SK-N-SH treated with all-trans-retinoic acid at 6 μM for 48 hours (cell line): ENCODE measurements around the gene NUP37.

Experiments
- OSR1 ChIP-seq: fragments of 250-450 bp; sonication (Bioruptor Pico); IDR thresholded peaks from 2 replicates; pipeline ENCODE4 v1.8.0; 2022; ENCODE audit warnings: moderate library complexity, mild to moderate bottlenecking, inconsistent platforms
- RARB ChIP-seq: fragments of 250-450 bp; sonication (Bioruptor Pico); IDR thresholded peaks from 2 replicates; pipeline ENCODE4 v1.8.0; 2021; ENCODE audit warnings: mild to moderate bottlenecking, moderate library complexity
- TCF4 ChIP-seq: fragments of 250-450 bp; sonication (Bioruptor Pico); IDR thresholded peaks from 2 replicates; pipeline ENCODE4 v1.8.0; 2021; ENCODE audit warnings: mild to moderate bottlenecking, moderate library complexity, borderline replicate concordance
- ZNF565 ChIP-seq: fragments of 450-650 bp; formaldehyde crosslinking; conservative IDR thresholded peaks from 2 replicates; pipeline ENCODE4 v1.5.0; 2020; ENCODE audit warnings: low read depth, mild to moderate bottlenecking, moderate library complexity
- ZNF70 ChIP-seq: fragments of 450-650 bp; formaldehyde crosslinking; IDR thresholded peaks from 2 replicates; pipeline ENCODE4 v1.5.0; 2020; ENCODE audit warnings: mild to moderate bottlenecking, moderate library complexity
- ZNF8 ChIP-seq: fragments of 450-650 bp; formaldehyde crosslinking; IDR thresholded peaks from 2 replicates; pipeline ENCODE4 v1.5.0; 2020; ENCODE audit warnings: mild to moderate bottlenecking, moderate library complexity
- TF ChIP-seq, protein P1 (sequence below): fragments of 250-450 bp; sonication (Bioruptor Pico); IDR thresholded peaks from 2 replicates; pipeline ENCODE4 v1.8.0; 2021; ENCODE audit warnings: low read depth, mild to moderate bottlenecking, moderate library complexity, borderline replicate concordance
- TF ChIP-seq, protein P2 (sequence below): fragments of 250-450 bp; sonication (Bioruptor Pico); IDR thresholded peaks from 2 replicates; pipeline ENCODE4 v1.5.1; 2021; ENCODE audit warnings: mild to moderate bottlenecking, moderate library complexity

The NUP37 gene

DNA sequence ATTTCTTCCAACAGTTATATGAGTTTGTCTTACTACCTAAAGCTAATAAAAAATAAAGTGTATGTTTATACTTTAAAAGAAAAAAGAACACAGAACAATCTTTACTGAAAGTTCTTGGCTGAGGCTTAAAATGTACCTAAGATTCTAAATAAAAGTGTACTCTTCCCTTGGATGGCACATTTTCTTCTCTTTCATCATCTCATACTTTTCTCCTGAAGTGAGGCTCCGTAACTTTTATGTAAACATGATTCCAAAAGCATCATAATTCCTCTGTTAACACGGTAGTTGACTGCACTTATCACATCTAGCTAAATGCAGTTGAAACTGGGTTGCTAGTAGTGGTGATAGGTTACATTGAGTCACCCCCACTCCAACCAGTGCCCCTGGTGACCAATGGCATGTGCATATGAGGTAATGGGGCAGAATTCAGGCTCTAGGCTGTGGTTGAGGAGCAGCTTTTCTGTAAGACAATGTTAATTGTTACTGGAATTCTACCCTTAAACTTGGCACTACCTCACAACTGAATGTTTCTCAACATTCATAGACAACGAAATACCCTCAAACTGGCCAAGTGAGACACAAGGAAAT is 96.5 kb downstream of the NUP37 start (continued):
- TF ChIP-seq, protein P1, sequence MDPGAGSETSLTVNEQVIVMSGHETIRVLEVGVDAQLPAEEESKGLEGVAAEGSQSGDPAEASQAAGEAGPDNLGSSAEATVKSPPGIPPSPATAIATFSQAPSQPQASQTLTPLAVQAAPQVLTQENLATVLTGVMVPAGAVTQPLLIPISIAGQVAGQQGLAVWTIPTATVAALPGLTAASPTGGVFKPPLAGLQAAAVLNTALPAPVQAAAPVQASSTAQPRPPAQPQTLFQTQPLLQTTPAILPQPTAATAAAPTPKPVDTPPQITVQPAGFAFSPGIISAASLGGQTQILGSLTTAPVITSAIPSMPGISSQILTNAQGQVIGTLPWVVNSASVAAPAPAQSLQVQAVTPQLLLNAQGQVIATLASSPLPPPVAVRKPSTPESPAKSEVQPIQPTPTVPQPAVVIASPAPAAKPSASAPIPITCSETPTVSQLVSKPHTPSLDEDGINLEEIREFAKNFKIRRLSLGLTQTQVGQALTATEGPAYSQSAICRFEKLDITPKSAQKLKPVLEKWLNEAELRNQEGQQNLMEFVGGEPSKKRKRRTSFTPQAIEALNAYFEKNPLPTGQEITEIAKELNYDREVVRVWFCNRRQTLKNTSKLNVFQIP: no peak
- TF ChIP-seq ZNF70 (CRISPR knock-in tag): no peak
- TF ChIP-seq OSR1 (CRISPR knock-in tag): no peak
- no peak for TF ChIP-seq RARB (CRISPR knock-in tag)
- TF ChIP-seq ZNF565 (CRISPR knock-in tag): no peak
- no peak for TF ChIP-seq TCF4 (CRISPR knock-in tag)
- no peak for TF ChIP-seq ZNF8 (CRISPR knock-in tag)
- TF ChIP-seq, protein P2, sequence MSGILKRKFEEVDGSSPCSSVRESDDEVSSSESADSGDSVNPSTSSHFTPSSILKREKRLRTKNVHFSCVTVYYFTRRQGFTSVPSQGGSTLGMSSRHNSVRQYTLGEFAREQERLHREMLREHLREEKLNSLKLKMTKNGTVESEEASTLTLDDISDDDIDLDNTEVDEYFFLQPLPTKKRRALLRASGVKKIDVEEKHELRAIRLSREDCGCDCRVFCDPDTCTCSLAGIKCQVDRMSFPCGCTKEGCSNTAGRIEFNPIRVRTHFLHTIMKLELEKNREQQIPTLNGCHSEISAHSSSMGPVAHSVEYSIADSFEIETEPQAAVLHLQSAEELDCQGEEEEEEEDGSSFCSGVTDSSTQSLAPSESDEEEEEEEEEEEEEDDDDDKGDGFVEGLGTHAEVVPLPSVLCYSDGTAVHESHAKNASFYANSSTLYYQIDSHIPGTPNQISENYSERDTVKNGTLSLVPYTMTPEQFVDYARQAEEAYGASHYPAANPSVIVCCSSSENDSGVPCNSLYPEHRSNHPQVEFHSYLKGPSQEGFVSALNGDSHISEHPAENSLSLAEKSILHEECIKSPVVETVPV (CRISPR knock-in tag): no peak
